ENCODE data around the gene NUP93. TPM values are rescaled to one million over a fixed set of nuclear protein-coding genes. Genes with fewer than 3 reads are reported as not detected.

The NUP93 gene
- polyA plus RNA-seq, 1 donor (not counting 4 experiments of a cell fraction or from before 2014, with no cell fraction given): 74.1 TPM

GRCh38 chr16:56823081-56823733, 93.3 kb downstream of the NUP93 start:
- TF ChIP-seq EZH2 (IDR thresholded peaks at IDR 0.05; ENCODE audit: low read length): no peak
- TF ChIP-seq, protein P1, sequence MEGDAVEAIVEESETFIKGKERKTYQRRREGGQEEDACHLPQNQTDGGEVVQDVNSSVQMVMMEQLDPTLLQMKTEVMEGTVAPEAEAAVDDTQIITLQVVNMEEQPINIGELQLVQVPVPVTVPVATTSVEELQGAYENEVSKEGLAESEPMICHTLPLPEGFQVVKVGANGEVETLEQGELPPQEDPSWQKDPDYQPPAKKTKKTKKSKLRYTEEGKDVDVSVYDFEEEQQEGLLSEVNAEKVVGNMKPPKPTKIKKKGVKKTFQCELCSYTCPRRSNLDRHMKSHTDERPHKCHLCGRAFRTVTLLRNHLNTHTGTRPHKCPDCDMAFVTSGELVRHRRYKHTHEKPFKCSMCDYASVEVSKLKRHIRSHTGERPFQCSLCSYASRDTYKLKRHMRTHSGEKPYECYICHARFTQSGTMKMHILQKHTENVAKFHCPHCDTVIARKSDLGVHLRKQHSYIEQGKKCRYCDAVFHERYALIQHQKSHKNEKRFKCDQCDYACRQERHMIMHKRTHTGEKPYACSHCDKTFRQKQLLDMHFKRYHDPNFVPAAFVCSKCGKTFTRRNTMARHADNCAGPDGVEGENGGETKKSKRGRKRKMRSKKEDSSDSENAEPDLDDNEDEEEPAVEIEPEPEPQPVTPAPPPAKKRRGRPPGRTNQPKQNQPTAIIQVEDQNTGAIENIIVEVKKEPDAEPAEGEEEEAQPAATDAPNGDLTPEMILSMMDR (optimal IDR thresholded peaks at IDR 0.05 in 1 of 3, IDR thresholded peaks at IDR 0.05 in 1 of 3, conservative IDR thresholded peaks at IDR 0.05 in 1 of 3; ENCODE audit: extremely low read depth in 1 of 3, insufficient read depth in 2 of 3, low read length in 3 of 3): no peak

DNA sequence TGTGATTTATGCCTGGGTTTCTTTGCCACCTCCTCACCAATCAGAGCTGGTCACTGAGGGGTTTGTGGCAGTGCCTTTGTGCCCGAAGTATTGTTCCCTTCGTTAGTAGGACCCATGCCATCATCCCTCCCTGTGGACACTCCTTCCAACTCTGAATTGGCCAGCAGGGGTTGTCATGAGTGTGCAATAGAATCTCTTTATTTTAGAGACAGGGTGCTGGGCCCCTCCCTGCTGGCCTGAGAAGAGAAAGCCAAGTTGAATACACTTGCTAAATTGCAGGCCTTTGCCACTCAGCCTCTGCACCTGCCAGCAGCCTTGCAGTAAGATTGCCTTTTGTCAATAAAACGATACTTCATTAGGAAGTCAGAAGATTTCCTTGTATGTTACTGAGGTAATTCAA, 94.4 kb downstream of the NUP93 start:
- no peak for TF ChIP-seq EZH2 (IDR thresholded peaks at IDR 0.05; ENCODE audit: low read length)
- TF ChIP-seq, protein P1 (optimal IDR thresholded peaks at IDR 0.05 in 1 of 3, IDR thresholded peaks at IDR 0.05 in 1 of 3, conservative IDR thresholded peaks at IDR 0.05 in 1 of 3; ENCODE audit: extremely low read depth in 1 of 3, insufficient read depth in 2 of 3, low read length in 3 of 3): no peak
- Histone ChIP-seq H3K36me3 (ENCODE audit: control insufficient read depth in 2 of 2, extremely low read depth in 1 of 2, insufficient read depth in 2 of 2, low read length in 2 of 2) (peaks cover 17 to 40% of the 10 kb centered on the region in 2 experiments), H3K4me1 (ENCODE audit: control insufficient read depth, extremely low read depth, insufficient read depth, low read length) (no peaks in the 10 kb centered on the region)

More at GRCh38 chr16:56823081-56823733, 93.3 kb downstream of the NUP93 start:
- H3K27ac ChIP-seq (ENCODE audit: control insufficient read depth, insufficient read depth, low read length): no peak overlapping the region
- no peak overlapping the region for H2AFZ ChIP-seq (ENCODE audit: control insufficient read depth, low read length)
- FAIRE-seq (no peak), DNase-seq (ENCODE audit: low read depth, low spot score) (no peak)
- no peaks in the 10 kb centered on the region for H3K9me3 ChIP-seq (ENCODE audit: control insufficient read depth, low read depth, low read length)
- H3K4me1 ChIP-seq (ENCODE audit: control insufficient read depth, extremely low read depth, insufficient read depth, low read length): no peaks in the 10 kb centered on the region
- dilution Hi-C loops (cut with MboI; ENCODE audit: extremely low pct_ligation_motif_present, low sequenced_read_pairs): no loop called here
- H3K4me3 ChIP-seq (ENCODE audit: control insufficient read depth in 2 of 3, extremely low read depth in 1 of 3, insufficient read depth in 2 of 3, low read depth in 1 of 3, low read length in 3 of 3): no peak overlapping the region
- H3K36me3 ChIP-seq (ENCODE audit: control insufficient read depth in 2 of 2, extremely low read depth in 1 of 2, insufficient read depth in 2 of 2, low read length in 2 of 2): peaks cover 14 to 34% of the 10 kb centered on the region in 2 experiments
- H3K79me2 ChIP-seq (ENCODE audit: control insufficient read depth, insufficient read depth, low read length): no peaks in the 10 kb centered on the region
- H3K9ac ChIP-seq (ENCODE audit: control insufficient read depth, extremely low read depth, insufficient read depth, low read length): no peak overlapping the region
- no peaks in the 10 kb centered on the region for H3K9me1 ChIP-seq (ENCODE audit: control insufficient read depth, extremely low read depth, insufficient read depth, low read length)
- H3K27me3 ChIP-seq (ENCODE audit: control insufficient read depth, extremely low read depth, insufficient read depth, low read length): no peaks in the 10 kb centered on the region
- H3K4me2 ChIP-seq (ENCODE audit: control insufficient read depth, extremely low read depth, insufficient read depth, low read depth, low read length): no peak overlapping the region
- no peaks in the 10 kb centered on the region for H4K20me1 ChIP-seq (ENCODE audit: control insufficient read depth, extremely low read depth, insufficient read depth, low read length)

More for the DNA sequence above, 94.4 kb downstream of the NUP93 start:
- no peak overlapping the region for H3K9ac ChIP-seq (ENCODE audit: control insufficient read depth, extremely low read depth, insufficient read depth, low read length)
- H3K4me2 ChIP-seq (ENCODE audit: control insufficient read depth, extremely low read depth, insufficient read depth, low read depth, low read length): no peak overlapping the region
- H3K4me3 ChIP-seq (ENCODE audit: control insufficient read depth in 2 of 3, extremely low read depth in 1 of 3, insufficient read depth in 2 of 3, low read depth in 1 of 3, low read length in 3 of 3): no peak overlapping the region
- no peaks in the 10 kb centered on the region for H4K20me1 ChIP-seq (ENCODE audit: control insufficient read depth, extremely low read depth, insufficient read depth, low read length)
- H3K9me1 ChIP-seq (ENCODE audit: control insufficient read depth, extremely low read depth, insufficient read depth, low read length): no peaks in the 10 kb centered on the region
- H2AFZ ChIP-seq (ENCODE audit: control insufficient read depth, low read length): no peak overlapping the region
- H3K27me3 ChIP-seq (ENCODE audit: control insufficient read depth, extremely low read depth, insufficient read depth, low read length): no peaks in the 10 kb centered on the region
- H3K9me3 ChIP-seq (ENCODE audit: control insufficient read depth, low read depth, low read length): no peaks in the 10 kb centered on the region
- H3K79me2 ChIP-seq (ENCODE audit: control insufficient read depth, insufficient read depth, low read length): no peaks in the 10 kb centered on the region
- FAIRE-seq: no peak
- H3K27ac ChIP-seq (ENCODE audit: control insufficient read depth, insufficient read depth, low read length): no peak overlapping the region
- DNase-seq (ENCODE audit: low read depth, low spot score): no peak
- dilution Hi-C loops (cut with MboI; ENCODE audit: extremely low pct_ligation_motif_present, low sequenced_read_pairs): no loop called here

Data from keratinocyte (primary cell).